Astrocyte (in vitro differentiated cells and primary cell): ENCODE data around the gene PRTG. TPM values are rescaled to one million over a fixed set of nuclear protein-coding genes. Genes with fewer than 3 reads are reported as not detected.
A peak's percentile ranks its signal among the peaks of the same experiment; 100 is the strongest.

ENCODE experiments used
- DNase-seq: peaks from one replicate; pipeline ENCODE4 v3.0.0-alpha.2; 2010; ENCODE audit warnings: low read depth
- FAIRE-seq: peaks from 2 replicates; lab custom pipeline; 2011; peaks lifted over from hg19 to GRCh38; lab: Jason Lieb, UNC
- H2AFZ ChIP-seq: 2 replicates; pipeline ENCODE4 v1.6.0; 2012; ENCODE audit warnings: low read depth, low read length, inconsistent platforms
- H3K27ac ChIP-seq: 2 replicates; pipeline ENCODE4 v1.5.1; 2011; ENCODE audit warnings: low read depth, low read length, inconsistent platforms
- H3K27me3 ChIP-seq: 2 replicates; pipeline ENCODE4 v1.6.0; 2011; ENCODE audit warnings: low read length, inconsistent platforms; ENCODE audit not compliant: insufficient read depth
- H3K36me3 ChIP-seq: 2 replicates; pipeline ENCODE4 v1.5.1; 2011; ENCODE audit warnings: low read length, inconsistent platforms; ENCODE audit not compliant: insufficient read depth
- H3K4me1 ChIP-seq: 2 replicates; pipeline ENCODE4 v1.5.1; 2011; ENCODE audit warnings: low read length, inconsistent platforms; ENCODE audit not compliant: insufficient read depth
- H3K4me2 ChIP-seq: 2 replicates; pipeline ENCODE4 v1.6.0; 2012; ENCODE audit warnings: low read length, inconsistent platforms
- H3K4me3 ChIP-seq: 2 replicates; pipeline ENCODE4 v1.5.1; 2011; ENCODE audit warnings: low read depth, mild to moderate bottlenecking, low read length, inconsistent platforms; ENCODE audit not compliant: insufficient read depth
- H3K79me2 ChIP-seq: 2 replicates; pipeline ENCODE4 v1.6.0; 2012; ENCODE audit warnings: mild to moderate bottlenecking, low read length, inconsistent platforms; ENCODE audit not compliant: insufficient read depth
- H3K9ac ChIP-seq: 2 replicates; pipeline ENCODE4 v1.6.0; 2012; ENCODE audit warnings: mild to moderate bottlenecking, low read length, inconsistent platforms
- H3K9me3 ChIP-seq: 2 replicates; pipeline ENCODE4 v1.5.1; 2012; ENCODE audit warnings: low read depth, mild to moderate bottlenecking, low read length, inconsistent platforms; ENCODE audit not compliant: insufficient read depth
- H4K20me1 ChIP-seq: 2 replicates; pipeline ENCODE4 v1.6.0; 2012; ENCODE audit warnings: low read length, inconsistent platforms; ENCODE audit not compliant: insufficient read depth
- H3K27ac Mint-ChIP-seq: one replicate; pipeline ENCODE4 v1.8.0; 2021; ENCODE audit warnings: mild to moderate bottlenecking, mixed read lengths; ENCODE audit not compliant: unreplicated experiment
- H3K27me3 Mint-ChIP-seq: one replicate; pipeline ENCODE4 v1.8.0; 2021; ENCODE audit warnings: low read depth, mixed read lengths; ENCODE audit not compliant: unreplicated experiment
- H3K36me3 Mint-ChIP-seq: one replicate; pipeline ENCODE4 v1.8.0; 2021; ENCODE audit warnings: low read depth, mixed read lengths; ENCODE audit not compliant: unreplicated experiment
- H3K4me1 Mint-ChIP-seq: one replicate; pipeline ENCODE4 v1.8.0; 2021; ENCODE audit warnings: low read depth, mixed read lengths; ENCODE audit not compliant: unreplicated experiment
- H3K4me3 Mint-ChIP-seq: one replicate; pipeline ENCODE4 v1.8.0; 2021; ENCODE audit warnings: mild to moderate bottlenecking, moderate library complexity, mixed read lengths; ENCODE audit not compliant: unreplicated experiment
- H3K9me3 Mint-ChIP-seq: one replicate; pipeline ENCODE4 v1.8.0; 2021; ENCODE audit warnings: mild to moderate bottlenecking, mixed read lengths; ENCODE audit not compliant: unreplicated experiment
- EZH2 ChIP-seq: IDR thresholded peaks from 2 replicates; pipeline ENCODE4 v1.6.1; 2012; ENCODE audit warnings: mild to moderate bottlenecking, low read length, inconsistent platforms; ENCODE audit not compliant: insufficient read depth
- total RNA-seq: library from RNA; stranded (reverse); gene quantifications from 2 replicates; pipeline ENCODE4 v1.2.1, GENCODE V29; 2021
- TF ChIP-seq, protein P1 (sequence below): IDR thresholded peaks from 2 replicates; pipeline ENCODE4 v1.5.1; 2011; ENCODE audit warnings: low read depth, mild to moderate bottlenecking, inconsistent platforms, low read length, moderate library complexity; ENCODE audit not compliant: insufficient read depth

PRTG gene
- total RNA-seq, 1 donor from 2014 or later = 39.4 TPM

DNA sequence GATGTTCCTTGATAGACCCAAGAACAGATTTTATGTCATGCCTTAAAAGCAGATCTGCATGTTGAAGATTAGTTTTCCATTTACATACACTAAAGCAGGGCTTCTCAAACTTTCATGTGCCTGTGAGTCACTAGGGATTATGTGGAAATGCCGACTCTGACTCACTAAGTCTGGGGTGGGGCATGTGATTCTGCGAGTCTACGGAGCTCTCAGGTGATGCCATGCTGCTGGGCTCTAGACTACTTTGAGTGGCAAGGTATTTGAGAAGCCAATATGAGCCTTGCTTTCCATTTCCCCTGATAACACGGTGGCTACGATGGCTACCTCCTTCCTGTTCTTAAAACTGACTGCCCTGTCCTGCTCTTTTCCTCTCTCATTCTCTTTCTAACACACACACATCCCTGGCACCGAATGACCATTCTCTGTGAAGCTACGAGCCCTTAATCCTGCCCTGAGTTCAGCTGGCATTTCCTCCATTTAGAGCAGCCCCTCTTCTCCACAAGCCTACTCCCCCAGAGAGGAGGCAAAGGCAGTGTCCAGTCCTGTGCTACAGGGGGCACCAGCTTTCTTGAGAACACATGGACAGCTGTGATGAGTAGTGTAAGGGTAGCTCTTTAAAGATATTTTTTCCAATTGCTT lies 115.1 kb downstream of the PRTG start:
- Histone ChIP-seq H3K4me2 (peak overlapping the region; percentile 61), H3K4me3 (no peak overlapping the region), H3K27ac (no peak overlapping the region), H3K9ac (no peak overlapping the region), H3K4me1 (peaks cover 4% of the 10 kb centered on the region), H2AFZ (peak overlapping the region; percentile 49), H4K20me1 (no peaks in the 10 kb centered on the region), H3K36me3 (no peaks in the 10 kb centered on the region), H3K9me3 (no peaks in the 10 kb centered on the region), H3K27me3 (no peaks in the 10 kb centered on the region), H3K79me2 (no peaks in the 10 kb centered on the region)
- peak; percentile 45 for FAIRE-seq
- peak; percentile 92 for DNase-seq
- peaks cover 5% of the 10 kb centered on the region for H3K4me1 Mint-ChIP-seq
- no peak overlapping the region for H3K27ac Mint-ChIP-seq
- no peaks in the 10 kb centered on the region for H3K9me3 Mint-ChIP-seq
- H3K36me3 Mint-ChIP-seq = no peaks in the 10 kb centered on the region
- no peak overlapping the region for H3K4me3 Mint-ChIP-seq
- H3K27me3 Mint-ChIP-seq = no peaks in the 10 kb centered on the region
- TF ChIP-seq, protein P1, sequence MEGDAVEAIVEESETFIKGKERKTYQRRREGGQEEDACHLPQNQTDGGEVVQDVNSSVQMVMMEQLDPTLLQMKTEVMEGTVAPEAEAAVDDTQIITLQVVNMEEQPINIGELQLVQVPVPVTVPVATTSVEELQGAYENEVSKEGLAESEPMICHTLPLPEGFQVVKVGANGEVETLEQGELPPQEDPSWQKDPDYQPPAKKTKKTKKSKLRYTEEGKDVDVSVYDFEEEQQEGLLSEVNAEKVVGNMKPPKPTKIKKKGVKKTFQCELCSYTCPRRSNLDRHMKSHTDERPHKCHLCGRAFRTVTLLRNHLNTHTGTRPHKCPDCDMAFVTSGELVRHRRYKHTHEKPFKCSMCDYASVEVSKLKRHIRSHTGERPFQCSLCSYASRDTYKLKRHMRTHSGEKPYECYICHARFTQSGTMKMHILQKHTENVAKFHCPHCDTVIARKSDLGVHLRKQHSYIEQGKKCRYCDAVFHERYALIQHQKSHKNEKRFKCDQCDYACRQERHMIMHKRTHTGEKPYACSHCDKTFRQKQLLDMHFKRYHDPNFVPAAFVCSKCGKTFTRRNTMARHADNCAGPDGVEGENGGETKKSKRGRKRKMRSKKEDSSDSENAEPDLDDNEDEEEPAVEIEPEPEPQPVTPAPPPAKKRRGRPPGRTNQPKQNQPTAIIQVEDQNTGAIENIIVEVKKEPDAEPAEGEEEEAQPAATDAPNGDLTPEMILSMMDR = no peak
- TF ChIP-seq EZH2 = no peak

DNA sequence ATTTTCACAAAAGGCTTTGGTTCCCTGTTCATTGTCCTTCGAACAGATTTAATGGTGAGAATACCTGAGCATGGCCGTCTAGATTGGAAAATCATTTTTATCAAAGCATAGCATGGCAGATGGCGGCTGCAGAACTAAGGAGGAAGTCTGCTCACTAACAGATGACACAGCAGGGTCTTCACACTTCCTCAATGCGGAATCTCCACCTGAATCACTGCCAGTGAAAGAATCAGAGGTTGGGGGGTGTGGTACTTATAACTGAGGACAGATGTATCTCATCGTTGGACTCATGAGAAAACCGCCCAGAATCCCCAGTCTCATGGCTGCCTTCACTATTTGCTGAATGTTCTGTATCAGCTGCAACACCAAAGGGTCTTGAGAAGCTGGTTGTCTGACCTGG lies 123.2 kb downstream of the PRTG start:
- H3K27me3 Mint-ChIP-seq = no peaks in the 10 kb centered on the region
- no peaks in the 10 kb centered on the region for H3K9me3 Mint-ChIP-seq
- peaks cover 7% of the 10 kb centered on the region for H3K36me3 Mint-ChIP-seq
- DNase-seq = no peak
- Histone ChIP-seq H3K9me3 (no peaks in the 10 kb centered on the region), H3K4me1 (no peaks in the 10 kb centered on the region), H3K9ac (no peak overlapping the region), H3K79me2 (no peaks in the 10 kb centered on the region), H3K27ac (no peak overlapping the region), H3K27me3 (no peaks in the 10 kb centered on the region), H2AFZ (no peak overlapping the region), H3K36me3 (no peaks in the 10 kb centered on the region), H3K4me2 (no peak overlapping the region), H3K4me3 (no peak overlapping the region), H4K20me1 (no peaks in the 10 kb centered on the region)
- H3K4me1 Mint-ChIP-seq = no peaks in the 10 kb centered on the region
- no peak for FAIRE-seq
- TF ChIP-seq, protein P1 = no peak
- no peak for TF ChIP-seq EZH2
- no peak overlapping the region for H3K27ac Mint-ChIP-seq
- H3K4me3 Mint-ChIP-seq = no peak overlapping the region

DNA sequence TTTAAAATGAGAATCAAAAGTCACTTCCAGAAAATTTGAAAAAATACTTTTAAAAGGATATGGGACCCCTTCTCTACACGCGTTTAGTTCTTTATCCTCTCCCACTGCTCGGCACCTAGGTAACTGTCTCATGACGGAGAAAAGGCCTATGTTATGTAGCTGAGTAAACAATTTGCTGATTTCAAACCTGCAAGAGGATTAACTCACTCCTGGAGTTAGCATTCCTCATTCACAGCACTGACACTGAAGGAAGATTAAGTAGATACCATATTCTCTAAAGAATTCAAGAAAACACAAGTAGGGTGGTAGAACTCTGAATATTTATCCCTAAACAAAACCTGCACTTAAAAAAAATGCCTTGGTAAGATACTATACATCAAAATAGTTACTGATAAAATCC lies 124.6 kb downstream of the PRTG start:
- no peak overlapping the region for H3K9ac ChIP-seq
- H3K27ac Mint-ChIP-seq = no peak overlapping the region
- H3K4me1 Mint-ChIP-seq = no peaks in the 10 kb centered on the region
- H3K27me3 ChIP-seq = no peaks in the 10 kb centered on the region
- H4K20me1 ChIP-seq = no peaks in the 10 kb centered on the region
- FAIRE-seq = no peak
- H3K4me1 ChIP-seq = no peaks in the 10 kb centered on the region
- no peaks in the 10 kb centered on the region for H3K9me3 Mint-ChIP-seq
- TF ChIP-seq EZH2 = no peak
- no peak overlapping the region for H3K4me3 ChIP-seq
- H3K9me3 ChIP-seq = no peaks in the 10 kb centered on the region
- no peak overlapping the region for H3K4me2 ChIP-seq
- H3K27me3 Mint-ChIP-seq = no peaks in the 10 kb centered on the region
- H3K4me3 Mint-ChIP-seq = no peak overlapping the region
- peaks cover 7% of the 10 kb centered on the region for H3K36me3 Mint-ChIP-seq
- DNase-seq = no peak
- H3K27ac ChIP-seq = no peak overlapping the region
- no peaks in the 10 kb centered on the region for H3K36me3 ChIP-seq
- H3K79me2 ChIP-seq = no peaks in the 10 kb centered on the region
- no peak overlapping the region for H2AFZ ChIP-seq
